HG03135 (cell line): ENCODE measurements around the gene PRDX4.
"Not testable (repeated sequence)": the region's sequence is repeated elsewhere in the genome, so short reads cannot be mapped to it uniquely, and the experiment has no call there.

Source experiments
- ATAC-seq: cut with Tn5 transposase; IDR thresholded peaks from one replicate; pipeline ENCODE4 v1.9.1; 2021; ENCODE audit warnings: mild to moderate bottlenecking, moderate library complexity; ENCODE audit not compliant: unreplicated experiment

The PRDX4 gene

GRCh38 chrX:23670528-23670927, 3.2 kb downstream of the PRDX4 start:
- ATAC-seq, result no peak

DNA sequence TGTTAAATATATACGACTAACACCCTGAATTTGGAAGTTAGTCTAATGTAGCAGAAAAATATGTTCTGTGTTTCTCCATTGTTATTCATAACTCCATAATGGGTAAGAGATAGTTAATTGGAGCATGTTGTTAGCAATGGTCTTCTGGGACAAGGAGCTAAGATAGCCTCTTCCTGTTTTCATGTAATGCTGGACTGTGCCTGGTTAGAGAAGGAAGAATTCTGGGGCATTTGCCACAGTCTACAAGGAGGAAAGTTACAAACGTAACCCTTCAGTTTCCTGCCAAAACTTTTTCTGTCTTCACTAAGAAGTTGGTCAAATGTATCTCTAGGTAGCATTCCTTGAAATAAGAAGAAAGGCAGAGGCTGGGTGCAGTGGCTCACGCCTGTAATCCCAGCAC, 5.8 kb downstream of the PRDX4 start:
- ATAC-seq, result no peak

DNA sequence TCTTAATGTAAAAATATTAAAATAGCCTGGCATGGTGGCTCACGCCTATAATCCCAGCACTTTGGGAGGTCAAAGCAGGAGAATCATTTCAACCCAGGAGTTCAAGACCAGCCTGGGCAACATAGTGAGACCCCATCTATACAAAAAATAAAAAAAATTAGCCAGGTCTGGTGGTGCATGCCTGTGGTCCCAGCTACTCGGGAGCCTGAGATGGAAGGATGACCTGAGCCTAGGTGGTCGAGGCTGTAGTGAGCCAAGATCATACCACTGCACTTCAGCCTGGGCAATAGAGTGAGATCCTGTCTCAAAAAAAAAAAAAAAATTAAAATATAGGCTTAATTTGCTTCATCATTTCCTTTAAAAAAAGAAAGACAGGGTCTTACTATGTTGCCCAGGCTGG, 9.2 kb downstream of the PRDX4 start:
- not testable (repeated sequence) for ATAC-seq

- ATAC-seq, result no peak
Observed at GRCh38 chrX:23692166-23692565, 24.9 kb downstream of the PRDX4 start.

GRCh38 chrX:23694606-23695005, 27.3 kb downstream of the PRDX4 start:
- ATAC-seq, result peak; percentile 69

GRCh38 chrX:23699636-23700194, 32.4 kb downstream of the PRDX4 start:
- ATAC-seq, result peak; percentile 63

GRCh38 chrX:23704673-23705206, 37.4 kb downstream of the PRDX4 start:
- no peak for ATAC-seq

- ATAC-seq, result no peak
Observed at GRCh38 chrX:23705235-23705634, 37.9 kb downstream of the PRDX4 start.

- no peak for ATAC-seq
Observed at GRCh38 chrX:23720117-23720677, 52.9 kb downstream of the PRDX4 start.

DNA sequence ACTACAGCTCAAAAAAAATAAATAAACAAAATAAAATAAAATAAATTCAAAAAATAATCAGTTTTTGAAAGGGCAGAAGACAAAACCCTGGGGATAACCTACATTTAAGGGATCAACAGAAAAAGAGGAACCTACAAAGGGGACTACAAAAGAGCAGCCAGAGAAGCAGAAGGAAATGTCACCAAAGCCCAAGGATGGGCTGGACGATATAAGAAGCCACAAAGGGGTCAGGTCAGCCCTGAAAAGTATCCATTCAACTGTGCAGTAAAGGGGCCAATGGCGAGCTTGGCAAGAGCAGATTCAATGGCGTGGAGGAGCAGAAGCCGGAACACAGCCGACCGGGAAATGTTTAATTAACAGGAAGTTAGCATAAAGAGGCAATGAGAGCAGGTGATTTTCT, 58.9 kb downstream of the PRDX4 start:
- no peak for ATAC-seq

DNA sequence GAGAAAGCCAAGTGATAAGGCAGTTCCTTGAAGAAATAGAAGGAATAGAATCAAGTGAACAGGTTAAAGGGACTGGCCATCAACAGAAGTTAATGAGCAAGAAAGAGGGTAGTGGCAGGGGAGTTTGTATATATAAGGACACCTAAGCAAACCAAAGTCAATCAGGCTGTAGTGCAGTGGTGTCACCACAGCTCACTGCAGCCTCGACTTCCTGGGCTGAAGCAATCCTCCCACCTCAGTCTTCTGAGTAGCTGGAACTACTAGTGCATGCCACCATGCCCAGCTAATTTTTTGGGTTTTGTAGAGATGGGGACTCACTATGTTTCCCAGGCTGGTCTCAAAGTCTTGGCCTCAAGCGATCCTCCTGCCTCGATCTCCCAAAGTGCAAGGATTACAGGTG, 59.9 kb downstream of the PRDX4 start:
- no peak for ATAC-seq

GRCh38 chrX:23729214-23729613, 61.9 kb downstream of the PRDX4 start:
- no peak for ATAC-seq

DNA sequence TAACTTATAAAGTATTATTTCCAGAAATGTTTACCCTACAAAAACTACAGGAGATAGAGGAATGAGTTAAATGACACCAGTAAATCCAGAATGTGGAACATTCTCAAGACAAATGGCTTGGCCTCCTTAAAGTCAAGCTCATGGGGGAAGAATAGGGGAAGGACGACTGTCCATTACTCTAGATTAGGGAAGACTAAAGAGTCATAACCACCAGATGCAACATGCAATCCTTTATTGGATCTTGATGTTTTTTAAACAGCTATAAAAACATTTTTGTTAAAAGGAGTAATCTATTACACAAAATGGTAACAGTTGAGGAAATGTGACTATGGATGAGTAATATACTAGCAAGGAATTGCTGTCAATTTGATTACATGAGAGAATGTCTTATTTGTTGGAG, 64.7 kb downstream of the PRDX4 start:
- ATAC-seq, result no peak

- ATAC-seq, result peak; percentile 83
Observed at GRCh38 chrX:23732704-23733103, 65.4 kb downstream of the PRDX4 start.
